Measurements from ENCODE around the gene RPA1.

- TF ChIP-seq CTCF (IDR thresholded peaks at IDR 0.05), result no peak
- no peak for TF ChIP-seq SIN3A (IDR thresholded peaks at IDR 0.05; ENCODE audit: borderline replicate concordance, insufficient read depth, low read depth, low read length)
Observed at GRCh38 chr17:1933875-1934715, 104.3 kb downstream of the RPA1 start.
